Activated CD4-positive, alpha-beta T cell treated with anti-CD3 and anti-CD28 coated beads for 48 hours (primary cell): Measurements from ENCODE around the gene HOXB8.

Source experiments
- DNase-seq: peaks from one replicate; pipeline ENCODE4 v3.0.0-alpha.2; 2020

The HOXB8 gene

DNA sequence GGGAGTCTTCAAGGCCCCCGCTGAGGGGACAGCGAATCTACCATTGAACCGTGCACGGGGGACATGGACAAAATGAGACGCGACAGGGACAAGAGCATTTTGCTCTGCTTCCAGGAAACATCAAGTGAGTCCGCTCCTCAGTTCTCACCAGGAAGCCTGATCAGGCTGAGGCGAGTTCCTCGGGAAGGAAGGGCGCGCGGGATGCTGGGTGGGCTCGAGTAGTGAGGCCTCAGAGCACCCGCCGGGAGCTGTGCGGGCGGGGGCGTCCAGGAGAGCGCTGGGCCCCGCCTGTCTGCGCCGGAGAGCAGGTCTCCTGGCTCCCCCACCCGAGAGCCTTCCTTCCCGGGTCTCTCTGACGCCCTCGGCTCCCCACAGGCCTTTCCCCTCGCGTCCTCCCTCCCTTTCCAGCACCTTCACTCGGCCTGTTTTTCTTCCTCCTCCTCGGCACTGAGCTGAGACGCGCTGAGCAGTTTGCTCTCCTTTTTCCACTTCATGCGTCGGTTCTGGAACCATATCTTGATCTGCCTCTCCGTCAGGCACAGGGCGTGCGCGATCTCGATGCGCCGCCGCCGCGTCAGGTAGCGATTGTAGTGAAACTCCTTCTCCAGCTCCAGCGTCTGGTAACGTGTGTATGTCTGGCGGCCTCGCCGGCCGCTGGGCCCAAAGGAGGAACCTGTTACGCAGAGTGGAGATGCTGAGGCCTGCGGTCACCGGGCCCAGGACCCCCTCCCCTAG is 18.9 kb downstream of the HOXB8 start:
- DNase-seq = peak; percentile 75

DNA sequence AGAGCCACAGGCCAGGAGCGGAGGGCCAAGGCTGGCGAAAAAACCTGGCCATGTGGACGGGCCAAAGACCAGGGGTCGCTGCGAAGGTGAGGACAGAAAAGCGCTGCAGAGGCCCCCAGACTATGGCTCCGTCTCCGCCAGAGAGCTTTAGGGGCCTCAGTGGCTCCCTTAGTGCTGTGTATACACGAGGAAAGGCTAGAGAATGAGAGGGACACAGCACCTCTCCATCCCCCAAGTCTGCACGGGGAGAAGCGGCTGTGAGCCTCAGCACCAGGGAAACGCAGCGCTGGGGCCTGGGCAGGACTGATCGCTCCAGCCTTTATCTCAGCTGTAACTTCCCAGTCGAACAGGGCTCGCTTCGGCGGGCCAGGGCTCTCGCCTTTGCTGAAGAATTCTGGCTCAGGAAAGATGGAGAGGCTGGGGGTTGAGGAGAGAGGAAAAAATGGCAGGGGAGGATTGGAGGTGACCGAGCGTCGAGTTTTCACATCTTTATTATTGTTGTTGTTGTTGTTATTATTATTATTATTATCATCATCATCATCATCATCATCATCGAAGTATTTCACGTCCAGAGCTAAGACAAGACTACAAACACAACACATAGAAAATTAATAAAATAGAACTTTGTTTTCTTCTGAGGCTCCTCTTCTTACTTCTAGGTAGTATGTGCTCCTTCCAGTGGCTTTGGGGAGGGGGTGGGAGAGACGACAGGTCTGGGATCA is 19.7 kb downstream of the HOXB8 start:
- DNase-seq = no peak

DNA sequence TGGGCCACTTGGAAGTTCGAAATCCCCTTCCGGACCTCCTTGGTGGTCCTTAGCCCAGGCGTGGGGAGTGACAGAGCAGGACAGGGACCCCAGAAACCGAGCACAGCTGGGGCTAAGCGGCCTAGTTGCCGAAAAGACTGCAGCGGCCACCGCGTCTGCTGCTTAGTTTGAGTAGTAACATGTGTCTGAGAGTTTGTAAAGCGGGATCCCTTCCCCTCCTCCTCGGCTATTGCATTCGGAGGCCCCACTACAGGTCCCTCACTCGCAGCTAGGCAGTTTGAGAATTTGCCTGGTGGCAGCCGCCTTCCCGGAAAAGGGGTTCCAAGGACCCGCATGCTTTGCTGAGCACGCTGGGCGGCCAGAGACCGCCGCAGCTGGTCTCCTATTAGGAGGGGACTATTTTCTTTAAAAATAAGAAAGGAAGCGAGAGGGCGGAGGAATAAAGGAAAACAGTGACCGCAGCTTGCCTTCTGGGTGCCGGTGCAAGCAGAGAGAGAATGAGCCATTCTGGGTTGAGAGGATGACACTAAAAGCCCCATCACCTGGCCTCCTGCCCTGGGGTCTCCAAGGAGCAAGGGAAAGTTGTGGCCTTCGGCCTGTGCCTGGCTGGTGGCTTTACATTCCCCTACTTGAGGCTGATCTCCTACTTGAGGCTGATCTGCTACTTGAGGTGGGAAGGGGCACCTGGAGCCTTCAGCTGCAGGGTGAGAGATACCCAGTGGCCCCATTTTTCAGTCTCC is 20.4 kb downstream of the HOXB8 start:
- no peak for DNase-seq

GRCh38 chr17:48593840-48594537 is 21.1 kb downstream of the HOXB8 start:
- DNase-seq = peak; percentile 88

DNA sequence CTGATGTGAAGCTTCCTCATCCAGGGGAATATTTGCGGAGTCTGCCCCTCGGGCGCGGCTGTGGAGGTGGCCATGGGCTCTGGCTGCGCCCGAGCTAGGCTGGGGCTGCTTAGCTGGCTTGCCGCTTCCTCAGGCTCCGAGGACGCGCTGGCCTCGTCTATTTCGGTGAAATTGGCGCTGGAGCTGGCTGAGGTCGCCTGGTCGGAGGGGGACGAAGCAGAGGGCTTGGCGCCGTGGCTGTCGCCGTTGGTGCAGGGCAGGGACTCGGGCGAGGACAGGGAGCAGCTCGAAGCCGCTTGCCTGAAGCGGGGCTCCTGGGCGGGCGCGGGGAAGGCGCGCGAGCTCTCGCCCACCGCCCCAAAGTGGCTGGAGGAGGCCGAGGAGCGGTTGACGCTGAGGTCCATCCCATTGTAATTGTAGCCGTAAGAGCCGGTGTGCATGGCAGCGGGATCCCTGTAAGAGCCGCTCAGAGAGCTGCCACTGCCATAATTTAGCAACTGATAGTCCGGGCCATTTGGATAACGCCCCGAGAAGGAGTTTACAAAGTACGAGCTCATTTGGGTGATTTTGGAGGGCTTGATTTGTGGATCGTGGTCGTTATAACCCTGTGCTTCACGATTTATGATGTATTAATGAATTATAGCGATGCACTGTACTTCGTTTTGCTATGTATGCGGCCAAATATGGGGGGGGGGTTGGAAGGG is 21.8 kb downstream of the HOXB8 start, which contains the start of gene HOXB5:
Gene HOXB5, minus strand, starts transcription at position 654 of the 704 bp plus-strand sequence. Its CDS starts 97 bp downstream, at position 557.
- DNase-seq = peak; percentile 42

DNA sequence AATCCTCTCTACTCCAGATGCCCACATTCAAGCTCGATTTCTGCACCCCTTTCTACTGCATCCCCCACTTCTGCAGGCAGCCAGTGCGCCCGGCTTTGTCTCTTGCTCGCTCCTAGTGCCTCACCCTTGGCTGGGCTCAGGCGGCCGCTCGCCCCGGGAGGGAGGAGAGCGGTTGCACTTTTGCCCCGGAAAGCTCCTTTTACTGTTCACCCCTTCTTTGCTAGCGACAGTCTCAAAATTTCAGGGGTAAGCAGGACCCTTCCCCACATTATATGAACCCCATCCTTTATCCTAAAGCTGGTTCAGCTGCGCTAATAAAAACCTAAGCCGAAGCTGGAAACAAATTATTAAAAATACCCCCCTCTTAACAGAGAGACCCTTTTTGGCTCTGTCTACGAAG is 22.5 kb downstream of the HOXB8 start:
- DNase-seq = peak; percentile 46

- DNase-seq = no peak
Observed at GRCh38 chr17:48592057-48592514, 23.0 kb downstream of the HOXB8 start.

DNA sequence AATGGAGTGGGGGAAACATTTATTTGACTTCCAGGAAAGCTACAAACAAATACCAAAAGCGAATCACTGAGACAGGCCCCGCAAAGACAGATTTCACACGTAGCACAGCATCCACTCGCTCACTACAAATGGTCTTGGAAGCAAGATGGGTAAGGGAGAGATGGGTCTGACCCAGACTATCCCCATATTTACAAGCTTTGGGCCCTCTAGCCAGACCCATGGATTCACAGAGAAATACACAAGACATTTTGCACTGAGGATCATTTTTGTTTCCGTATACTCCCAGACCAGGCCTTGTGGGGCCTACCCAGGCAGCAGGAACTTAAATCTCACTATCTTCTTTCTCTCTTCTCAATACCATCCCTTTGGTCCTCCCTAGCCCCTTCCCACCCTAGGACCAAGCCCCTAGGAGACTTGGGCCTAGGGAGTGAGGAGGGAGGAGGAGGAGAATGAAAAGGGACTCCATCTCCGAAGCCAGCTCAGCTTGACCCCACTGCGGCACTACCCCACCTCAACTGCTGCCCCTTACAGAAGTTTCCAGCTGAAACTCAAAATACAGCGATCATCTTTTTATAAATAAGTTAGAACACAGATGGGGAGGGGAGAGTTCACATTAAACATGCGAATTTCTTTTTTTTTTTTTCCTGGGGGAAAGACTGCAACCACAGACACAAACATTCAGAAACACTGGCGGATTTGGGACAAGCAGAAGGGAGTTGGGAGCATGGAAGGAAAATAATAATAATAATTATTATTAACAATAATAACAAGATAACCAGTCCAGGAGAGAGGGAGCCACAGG is 23.6 kb downstream of the HOXB8 start:
- no peak for DNase-seq

DNA sequence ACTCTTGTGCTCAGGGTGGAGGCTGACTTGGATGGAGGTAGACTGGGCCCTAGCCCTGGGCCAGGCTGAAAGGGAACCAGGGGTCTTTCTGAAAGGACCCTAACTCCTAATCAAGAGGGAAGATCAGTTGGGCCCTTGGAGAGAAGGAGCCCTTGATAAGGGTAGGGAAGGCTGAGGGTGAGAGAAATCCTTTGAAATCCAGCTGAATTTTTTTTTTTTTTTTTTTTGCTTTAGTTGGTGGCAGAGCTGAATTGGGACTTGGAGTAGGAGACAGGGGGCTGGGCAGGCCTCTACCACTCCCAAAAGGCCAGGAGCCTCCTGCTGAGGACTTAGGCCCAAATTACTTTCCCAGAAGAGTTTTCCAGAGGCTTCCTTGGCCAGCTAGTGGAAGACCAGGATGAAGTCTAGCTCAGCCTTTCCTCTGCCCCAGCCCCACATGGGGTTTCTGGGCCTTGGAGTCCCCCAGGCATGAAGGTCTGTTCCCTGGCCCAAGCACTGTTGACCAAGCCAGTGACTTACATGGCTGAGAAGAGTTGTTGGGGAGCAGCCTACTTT is 24.4 kb downstream of the HOXB8 start:
- no peak for DNase-seq

DNA sequence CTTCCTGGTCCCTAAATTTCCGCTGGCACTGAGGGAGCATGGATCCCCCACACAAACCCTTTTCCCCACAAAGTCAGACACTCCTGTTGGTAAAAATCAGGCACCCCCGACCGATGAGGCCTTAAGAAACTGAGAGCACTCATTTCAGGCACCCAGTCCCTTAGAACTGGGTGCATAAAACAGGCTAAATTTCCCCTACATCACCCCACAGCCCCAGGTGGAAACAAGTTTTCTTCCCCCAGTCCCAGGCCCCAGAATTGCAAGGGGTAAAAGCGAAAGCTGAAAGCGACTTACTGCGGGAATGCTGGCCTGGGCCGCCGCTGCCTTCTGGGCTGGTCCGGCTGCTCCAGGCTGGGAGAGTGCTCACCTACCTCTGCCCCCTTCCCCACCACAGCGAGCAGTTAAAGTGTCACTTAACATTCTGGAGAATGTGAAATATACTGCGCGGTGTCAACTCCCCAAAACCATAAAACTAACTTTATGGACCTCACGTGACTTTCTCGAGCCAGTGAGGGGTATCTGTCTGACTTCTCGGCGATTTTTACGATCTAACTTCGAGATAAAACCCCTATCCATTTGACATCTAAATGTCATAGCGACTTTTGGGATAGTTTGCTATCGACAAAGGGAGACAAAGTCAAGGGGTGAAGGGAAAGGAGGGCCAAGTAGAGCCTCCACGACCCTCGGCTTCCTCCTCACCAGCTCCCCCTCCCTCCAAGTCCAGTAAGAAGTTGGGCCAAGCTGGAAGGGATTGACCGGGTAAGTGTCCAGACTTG is 25.1 kb downstream of the HOXB8 start, which contains the start of gene HOXB3:
Gene HOXB3, minus strand, starts transcription at position 411 of the 776 bp plus-strand sequence. CDS start 37,767 bp downstream, outside the sequence.
- no peak for DNase-seq

DNA sequence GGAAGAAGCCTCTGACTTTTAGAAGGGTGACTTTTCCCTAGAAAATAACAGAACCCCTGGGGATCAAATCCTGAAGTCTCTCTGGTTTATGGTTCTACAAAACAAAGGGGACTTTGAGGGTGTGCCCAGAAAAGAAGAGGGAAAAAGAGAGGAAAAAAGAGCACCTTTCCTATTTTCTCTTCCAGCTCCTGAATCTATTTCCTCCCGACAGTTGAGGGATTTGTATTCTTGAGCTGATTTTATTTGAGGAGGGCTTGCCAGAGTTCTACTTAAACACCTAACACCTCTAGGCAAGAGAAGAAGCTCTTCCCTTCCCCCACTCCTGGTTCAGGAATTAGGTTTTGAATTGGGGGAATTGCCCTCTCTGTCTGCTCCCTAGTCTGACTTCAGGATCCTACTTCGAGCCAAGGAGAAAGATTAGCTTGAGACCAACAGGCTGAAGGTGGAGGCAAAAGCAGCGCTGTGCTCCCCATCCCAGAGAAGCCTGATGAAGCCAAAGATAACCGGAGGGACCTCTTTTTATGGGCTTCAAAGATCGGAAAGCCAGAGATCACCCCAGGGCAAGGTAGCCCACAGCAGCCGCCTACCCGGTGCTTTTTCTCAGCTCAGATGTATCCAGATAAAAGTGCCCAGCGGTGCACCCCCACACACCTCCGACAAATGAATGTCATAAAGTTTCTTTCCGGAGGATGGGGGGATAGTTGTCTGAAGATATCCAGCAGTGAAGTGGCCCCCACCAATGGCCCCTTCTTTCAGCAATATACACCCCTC is 25.8 kb downstream of the HOXB8 start:
- DNase-seq = no peak

GRCh38 chr17:48588528-48588927 is 26.6 kb downstream of the HOXB8 start:
- no peak for DNase-seq

DNA sequence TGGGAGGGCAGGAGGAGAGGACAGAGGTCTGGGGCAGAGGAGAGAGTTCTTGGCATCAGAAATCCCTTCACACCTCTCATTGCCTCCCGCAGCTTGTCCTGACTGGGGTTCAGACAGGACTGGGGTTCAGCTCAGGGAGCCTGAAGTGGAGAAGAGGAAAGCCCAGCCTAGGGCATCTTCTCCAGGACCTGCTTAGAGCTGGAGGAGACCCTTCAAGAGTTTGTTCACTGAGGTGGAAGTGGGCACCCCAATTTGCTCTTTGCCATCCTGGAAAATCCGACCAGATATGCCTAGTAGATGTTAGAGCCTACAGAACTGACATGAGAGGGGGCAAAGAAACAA is 27.0 kb downstream of the HOXB8 start:
- DNase-seq = no peak

- no peak for DNase-seq
Observed at GRCh38 chr17:48587276-48588073, 27.6 kb downstream of the HOXB8 start.

- DNase-seq = peak; percentile 49
Observed at GRCh38 chr17:48586355-48587258, 28.5 kb downstream of the HOXB8 start.

GRCh38 chr17:48584223-48584741 is 30.8 kb downstream of the HOXB8 start:
- DNase-seq = no peak

GRCh38 chr17:48583708-48584222 is 31.3 kb downstream of the HOXB8 start:
- DNase-seq = no peak
